Heart left ventricle (tissue), 16 donors: ENCODE measurements around the gene TMEM106C. TPM values are rescaled to one million over a fixed set of nuclear protein-coding genes. Genes with fewer than 3 reads are reported as not detected.

Experiments
- ATAC-seq, 4 donors: fragments of 200-7000 bp; cut with Tn5 transposase; one replicate each; pipeline ENCODE4 v1.9.1; 2020 to 2022; ENCODE audit warnings: moderate library complexity in 4 of 4, mild to moderate bottlenecking in 3 of 4, moderate number of reproducible peaks in 1 of 4
- DNase-seq, 5 donors: peaks; one replicate each; pipeline ENCODE4 v3.0.0-alpha.2; 2020
- H3K27ac ChIP-seq, 12 donors: fragments of 200-600 bp; sonication (generic) in 4 of 12; one replicate each; pipeline versions ENCODE4 v1.5.0 to v1.8.0; 2016 to 2022; ENCODE audit warnings: mild to moderate bottlenecking in 2 of 12
- H3K27me3 ChIP-seq, 9 donors: fragments of 200-600 bp; sonication (generic) in 2 of 9; one replicate each; pipeline versions ENCODE4 v1.5.1 to v1.8.0; 2016 to 2022; ENCODE audit warnings: mild to moderate bottlenecking in 3 of 9
- H3K36me3 ChIP-seq, 9 donors: fragments of 200-600 bp; sonication (generic) in 2 of 9; one replicate each; pipeline versions ENCODE4 v1.5.0 to v1.8.0; 2018 to 2022; ENCODE audit warnings: mild to moderate bottlenecking in 2 of 9
- H3K4me1 ChIP-seq, 12 donors: fragments of 200-600 bp; sonication (generic) in 4 of 12; one replicate each; pipeline versions ENCODE4 v1.5.0 to v1.8.0; 2016 to 2022; ENCODE audit warnings: mild to moderate bottlenecking in 3 of 12
- H3K4me3 ChIP-seq, 12 donors: fragments of 200-600 bp; sonication (generic) in 4 of 12; one replicate each; pipeline versions ENCODE4 v1.5.0 to v1.8.0; 2017 to 2022; ENCODE audit warnings: mild to moderate bottlenecking in 9 of 12, moderate library complexity in 4 of 12
- H3K9me3 ChIP-seq, 12 donors: fragments of 200-600 bp; sonication (generic) in 4 of 12; one replicate each; pipeline versions ENCODE4 v1.5.0 to v1.8.0; 2016 to 2022; ENCODE audit warnings: mild to moderate bottlenecking in 1 of 12
- CTCF ChIP-seq, 12 donors: fragments of 200-600 bp; sonication (generic) in 4 of 12; IDR thresholded peaks; one replicate each; pipeline versions ENCODE4 v1.5.0 to v1.8.0; 2018 to 2022; ENCODE audit warnings: antibody characterized with exemption in 12 of 12, mild to moderate bottlenecking in 5 of 12
- POLR2A ChIP-seq, 2 donors: fragments of 450-650 bp; IDR thresholded peaks; one replicate each; pipeline ENCODE4 v1.6.1; 2017; ENCODE audit warnings: antibody characterized with exemption in 2 of 2, mild to moderate bottlenecking in 2 of 2, moderate library complexity in 2 of 2
- WGBS, 4 donors: extraction: QIAGEN DNeasy Blood & Tissue Kit in 2 of 4; methylation state at CpG; one replicate each; pipeline versions ENCODE4 v1.1.5 to v1.1.7; 2013 to 2018; 5-methylcytosine and 5-hydroxymethylcytosine counted together
- intact Hi-C, 10 donors: fragments of 100-400 bp; cut with DNase I; formaldehyde crosslinking; loops; one replicate each; pipeline versions ENCODE4 v1.11.1 to v1.14.2; 2022
- polyA plus RNA-seq, 2 donors: library from polyadenylated mRNA; stranded (reverse); fragments of 200-250 nt; gene quantifications; one replicate each; pipeline ENCODE4 v1.2.3, GENCODE V29; 2013
- total RNA-seq, 9 donors: library from RNA; depleted of rRNA in 2 of 9; stranded (reverse); fragments of >200 nt in 2 of 9; fragmentation: NEBNext Ultra II Directional in 3 of 9; extraction: Animal tissue kit (Norgen Biotek cat#: 25700) in 3 of 9; gene quantifications; one replicate each; pipeline versions ENCODE4 v1.1.0 to v1.2.4, GENCODE V29; 2016 to 2023
- donor health status: ischemic (EF 13 %, LVEDD 7.1; RV severe dilation, severe dysfunction).
- donor health status: healthy with polysubstance abuse.
- donor health status: DM: no; HTN: yes; CAD: no.
- donor health status: DM: no; HTN: no; CAD: no.
- donor health status: ischemic (EF 25% LVEDD 6.9; RV normal size, moderate dysfunction).
- donor health status: ischemic (EF 25% LVEDD 5.7; RV mildly dilated, moderate dysfunction).
- donor health status: healthy.
- donor health status: DM: yes; HTN: yes; CAD: no.
- donor health status: ischemic (EF 35%, LVEDD 5.7; RV mildly dilated, moderate dysfunction).
- donor health status: nonischemic (EF 11% LVEDD 7.7; RV severe dilation, severe dysfunction).
- donor health status: DM: yes; HTN: yes; CAD: no.
- donor health status: PGD.
- donor health status: ischemic (EF 29% LVEDD 5.4; RV normal size, mild dysfunction).
- donor health status: nonischemic (EF 23%, LVEDD 6.1; RV moderate dilation, normal function).

TMEM106C gene
- total and polyA plus RNA-seq, 11 donors: 23.0 to 66.6 (median 50.0) TPM

GRCh38 chr12:47993491-47993890 is 30.1 kb downstream of the TMEM106C start:
- intact Hi-C loops: no loop called here
- WGBS, 4 donors: 94 to 100% (median 96%) methylated on average over 5 of the region's 5 CpGs
- H3K27me3 ChIP-seq: peaks cover 0 to 12% (median 0%) of the 10 kb centered on the region in 9 donors
- H3K36me3 ChIP-seq: no peaks in the 10 kb centered on the region
- ATAC-seq (no peak), DNase-seq (no peak)
- no peaks in the 10 kb centered on the region for H3K9me3 ChIP-seq
- H3K27ac ChIP-seq: no peak overlapping the region
- peaks cover 0 to 16% (median 8%) of the 10 kb centered on the region in 12 donors for H3K4me1 ChIP-seq
- TF ChIP-seq CTCF (IDR thresholded peaks at IDR 0.05) (no peak), POLR2A (IDR thresholded peaks at IDR 0.05) (no peak)
- H3K4me3 ChIP-seq: no peak overlapping the region

GRCh38 chr12:47995981-47996401 is 32.6 kb downstream of the TMEM106C start:
- Histone ChIP-seq H3K36me3 (no peaks in the 10 kb centered on the region), H3K4me3 (no peak overlapping the region), H3K4me1 (peaks cover 0 to 20% (median 9%) of the 10 kb centered on the region in 12 donors), H3K27me3 (peaks cover 0 to 32% (median 0%) of the 10 kb centered on the region in 9 donors), H3K27ac (no peak overlapping the region), H3K9me3 (no peaks in the 10 kb centered on the region)
- WGBS, 4 donors: 21 to 33% (median 25%) methylated on average over 4 of the region's 4 CpGs
- intact Hi-C loops: no loop called here
- TF ChIP-seq POLR2A (IDR thresholded peaks at IDR 0.05) (no peak), CTCF (IDR thresholded peaks at IDR 0.05) (no peak)
- peak in 3 of 4 donors; percentile 8 to 48 (median 21) for ATAC-seq
- DNase-seq: no peak

GRCh38 chr12:47997321-47997720 is 33.9 kb downstream of the TMEM106C start:
- no peak for ATAC-seq
- no peaks in the 10 kb centered on the region for H3K36me3 ChIP-seq
- intact Hi-C loops: no loop called here
- no peak overlapping the region for H3K4me3 ChIP-seq
- peaks cover 0 to 27% (median 18%) of the 10 kb centered on the region in 12 donors for H3K4me1 ChIP-seq
- no peaks in the 10 kb centered on the region for H3K9me3 ChIP-seq
- DNase-seq: no peak
- H3K27me3 ChIP-seq: peaks cover 0 to 44% (median 4%) of the 10 kb centered on the region in 9 donors
- WGBS, 4 donors: 59 to 85% (median 72%) methylated on average over 3 of the region's 3 CpGs
- no peak overlapping the region for H3K27ac ChIP-seq
- TF ChIP-seq POLR2A (IDR thresholded peaks at IDR 0.05): no peak
- no peak for TF ChIP-seq CTCF (IDR thresholded peaks at IDR 0.05)

GRCh38 chr12:47999816-48000215 is 36.4 kb downstream of the TMEM106C start:
- Histone ChIP-seq H3K27me3 (peaks cover 11 to 69% (median 26%) of the 10 kb centered on the region in 9 donors), H3K4me1 (peaks cover 3 to 52% (median 42%) of the 10 kb centered on the region in 12 donors), H3K36me3 (no peaks in the 10 kb centered on the region), H3K9me3 (no peaks in the 10 kb centered on the region), H3K27ac (no peak overlapping the region), H3K4me3 (no peak overlapping the region)
- 78 to 82% (median 79%) methylated on average over 9 of the region's 9 CpGs for WGBS, 4 donors
- intact Hi-C loops: loop anchor here in 2 of 10 donors (5.0 kb wide), 1 partner anchor 38 kb away; the partner anchor contains the start of gene TMEM106C (in 2 of the 2)
- ATAC-seq (no peak), DNase-seq (no peak)
- TF ChIP-seq POLR2A (IDR thresholded peaks at IDR 0.05) (no peak), CTCF (IDR thresholded peaks at IDR 0.05) (no peak)
